HUES6 (cell line): ENCODE measurements around the gene KCNMA1.

Experiments
- H3K27ac ChIP-seq: 2 replicates; pipeline ENCODE4 v1.7.0; 2013; ENCODE audit warnings: low read depth, mild to moderate bottlenecking, low read length, inconsistent platforms
- H3K27me3 ChIP-seq: 2 replicates; pipeline ENCODE4 v1.6.1; 2013; ENCODE audit warnings: low read length; ENCODE audit not compliant: control insufficient read depth, insufficient read depth
- H3K36me3 ChIP-seq: 2 replicates; pipeline ENCODE4 v1.6.1; 2013; ENCODE audit warnings: low read length; ENCODE audit not compliant: control insufficient read depth, insufficient read depth
- H3K4me1 ChIP-seq: 2 replicates; pipeline ENCODE4 v1.6.1; 2013; ENCODE audit warnings: low read length; ENCODE audit not compliant: control insufficient read depth, insufficient read depth
- H3K4me3 ChIP-seq: 2 replicates; pipeline ENCODE4 v1.5.1; 2013; ENCODE audit warnings: low read depth, low read length
- H3K9ac ChIP-seq: one replicate; pipeline ENCODE4 v1.6.1; 2013; ENCODE audit warnings: mild to moderate bottlenecking, low read length
- H3K9me3 ChIP-seq: 2 replicates; pipeline ENCODE4 v1.6.1; 2013; ENCODE audit warnings: low read depth, low read length; ENCODE audit not compliant: control insufficient read depth, insufficient read depth

The KCNMA1 gene

GRCh38 chr10:77675347-77675746 is 37.7 kb upstream of the KCNMA1 start:
- Histone ChIP-seq H3K4me1 (no peaks in the 10 kb centered on the region), H3K9ac (no peak overlapping the region), H3K4me3 (no peak overlapping the region), H3K27me3 (peaks cover 8% of the 10 kb centered on the region; the same call in 1 of the 2 replicates), H3K9me3 (no peaks in the 10 kb centered on the region), H3K36me3 (no peaks in the 10 kb centered on the region), H3K27ac (no peak overlapping the region)

DNA sequence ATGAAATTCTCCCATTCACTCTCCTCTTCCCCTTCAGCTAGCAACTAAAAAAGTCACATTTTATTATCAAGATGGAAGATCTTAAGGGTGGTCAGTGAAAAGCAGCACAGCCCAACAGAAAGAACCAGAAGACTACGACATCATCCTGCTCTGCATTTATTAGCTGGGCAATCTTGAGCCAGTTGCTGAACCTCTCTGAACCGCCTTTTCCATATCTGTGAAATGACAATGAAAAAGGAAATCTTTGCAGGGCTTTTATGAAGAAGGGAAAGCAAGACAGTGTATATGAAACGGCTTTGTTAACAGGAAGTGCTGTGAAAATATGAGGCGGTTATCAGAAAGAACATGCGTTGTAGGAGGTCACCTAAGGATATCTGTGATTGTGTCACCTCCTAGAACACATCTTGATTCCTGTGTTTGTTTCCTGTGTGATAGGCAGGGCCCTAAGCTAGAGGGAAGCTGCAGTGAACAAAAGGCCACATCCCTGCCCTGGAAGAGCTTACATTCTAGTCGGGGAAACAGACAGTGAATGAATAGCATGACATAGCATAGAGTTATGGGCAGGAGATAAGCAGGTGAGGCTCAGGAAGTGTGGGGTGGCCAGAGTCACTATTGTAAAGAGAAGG is 36.0 kb upstream of the KCNMA1 start:
- peaks cover 8% of the 10 kb centered on the region; the same call in 1 of the 2 replicates for H3K27me3 ChIP-seq
- H3K9me3 ChIP-seq: no peaks in the 10 kb centered on the region
- no peak overlapping the region for H3K9ac ChIP-seq
- H3K4me3 ChIP-seq: no peak overlapping the region
- H3K27ac ChIP-seq: no peak overlapping the region
- H3K4me1 ChIP-seq: no peaks in the 10 kb centered on the region
- H3K36me3 ChIP-seq: no peaks in the 10 kb centered on the region

DNA sequence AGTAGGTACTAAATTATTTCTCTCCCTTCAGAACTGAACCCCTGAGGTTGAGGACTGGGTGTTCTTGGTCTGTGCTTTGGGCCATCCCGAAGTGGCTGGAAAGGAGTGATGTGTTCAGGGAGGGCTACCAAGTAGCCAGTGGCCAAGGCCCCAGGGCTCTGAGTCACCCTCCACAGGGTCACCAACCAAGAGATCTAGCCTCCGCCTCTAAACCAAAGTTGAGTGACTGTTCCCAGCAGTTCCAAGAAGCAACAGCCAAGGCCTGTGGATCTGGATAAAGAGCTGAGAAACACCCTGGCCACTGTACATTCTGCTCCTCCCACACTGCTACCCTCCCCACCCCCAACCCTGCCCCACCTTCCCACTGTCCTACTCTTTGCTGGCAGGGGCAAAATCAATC is 35.5 kb upstream of the KCNMA1 start:
- H3K27ac ChIP-seq: no peak overlapping the region

DNA sequence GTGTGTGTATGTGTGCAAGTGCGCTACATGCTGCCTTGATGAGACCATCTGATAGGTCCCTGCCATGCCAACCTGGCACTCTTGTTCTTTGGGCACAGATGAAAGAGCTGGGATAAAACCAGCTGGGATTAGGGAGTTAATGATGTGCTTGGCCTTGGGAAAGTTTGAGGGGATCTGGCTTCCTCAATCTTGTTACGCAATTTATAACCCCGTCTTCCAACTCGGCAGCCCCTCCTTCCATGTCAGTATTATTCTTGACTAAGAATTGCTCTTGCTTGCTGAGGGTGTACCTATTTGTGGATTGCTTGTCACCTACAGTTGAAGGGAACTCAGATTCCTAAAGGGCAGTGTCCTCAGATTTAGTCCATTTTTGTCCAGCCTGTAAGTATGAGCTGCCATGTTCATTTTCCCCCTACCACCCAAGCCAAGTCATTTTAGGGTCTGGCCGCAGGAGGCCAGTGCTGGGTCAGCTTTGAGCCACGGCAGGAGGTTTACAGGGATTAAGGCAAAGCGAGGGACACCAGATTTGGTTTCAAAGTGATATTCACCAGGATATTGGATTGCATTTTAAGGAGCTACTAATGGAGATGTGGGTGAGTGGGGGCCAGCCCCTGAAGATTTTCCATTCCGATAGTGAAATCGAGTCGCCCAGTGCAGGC is 34.1 kb upstream of the KCNMA1 start:
- Histone ChIP-seq H3K4me1 (no peaks in the 10 kb centered on the region), H3K36me3 (no peaks in the 10 kb centered on the region), H3K9me3 (no peaks in the 10 kb centered on the region), H3K9ac (no peak overlapping the region), H3K27me3 (peaks cover 8% of the 10 kb centered on the region; the same call in 1 of the 2 replicates), H3K27ac (no peak overlapping the region), H3K4me3 (no peak overlapping the region)

More for the DNA sequence above, 35.5 kb upstream of the KCNMA1 start:
- no peaks in the 10 kb centered on the region for H3K4me1 ChIP-seq
- peaks cover 8% of the 10 kb centered on the region; the same call in 1 of the 2 replicates for H3K27me3 ChIP-seq
- no peak overlapping the region for H3K4me3 ChIP-seq
- H3K9ac ChIP-seq: no peak overlapping the region
- H3K9me3 ChIP-seq: no peaks in the 10 kb centered on the region
- no peaks in the 10 kb centered on the region for H3K36me3 ChIP-seq

- no peaks in the 10 kb centered on the region for H3K9me3 ChIP-seq
- H3K4me3 ChIP-seq: no peak overlapping the region
- no peak overlapping the region for H3K27ac ChIP-seq
- no peaks in the 10 kb centered on the region for H3K4me1 ChIP-seq
- H3K36me3 ChIP-seq: no peaks in the 10 kb centered on the region
- peaks cover 8% of the 10 kb centered on the region; the same call in 1 of the 2 replicates for H3K27me3 ChIP-seq
- no peak overlapping the region for H3K9ac ChIP-seq
These were observed 33.3 kb upstream of the KCNMA1 start for GRCh38 chr10:77670817-77671443.

- no peaks in the 10 kb centered on the region for H3K4me1 ChIP-seq
- peaks cover 8% of the 10 kb centered on the region; the same call in 1 of the 2 replicates for H3K27me3 ChIP-seq
- H3K36me3 ChIP-seq: no peaks in the 10 kb centered on the region
- H3K4me3 ChIP-seq: no peak overlapping the region
- no peak overlapping the region for H3K9ac ChIP-seq
- H3K9me3 ChIP-seq: no peaks in the 10 kb centered on the region
- no peak overlapping the region for H3K27ac ChIP-seq
These were observed 32.3 kb upstream of the KCNMA1 start for GRCh38 chr10:77669892-77670291.

DNA sequence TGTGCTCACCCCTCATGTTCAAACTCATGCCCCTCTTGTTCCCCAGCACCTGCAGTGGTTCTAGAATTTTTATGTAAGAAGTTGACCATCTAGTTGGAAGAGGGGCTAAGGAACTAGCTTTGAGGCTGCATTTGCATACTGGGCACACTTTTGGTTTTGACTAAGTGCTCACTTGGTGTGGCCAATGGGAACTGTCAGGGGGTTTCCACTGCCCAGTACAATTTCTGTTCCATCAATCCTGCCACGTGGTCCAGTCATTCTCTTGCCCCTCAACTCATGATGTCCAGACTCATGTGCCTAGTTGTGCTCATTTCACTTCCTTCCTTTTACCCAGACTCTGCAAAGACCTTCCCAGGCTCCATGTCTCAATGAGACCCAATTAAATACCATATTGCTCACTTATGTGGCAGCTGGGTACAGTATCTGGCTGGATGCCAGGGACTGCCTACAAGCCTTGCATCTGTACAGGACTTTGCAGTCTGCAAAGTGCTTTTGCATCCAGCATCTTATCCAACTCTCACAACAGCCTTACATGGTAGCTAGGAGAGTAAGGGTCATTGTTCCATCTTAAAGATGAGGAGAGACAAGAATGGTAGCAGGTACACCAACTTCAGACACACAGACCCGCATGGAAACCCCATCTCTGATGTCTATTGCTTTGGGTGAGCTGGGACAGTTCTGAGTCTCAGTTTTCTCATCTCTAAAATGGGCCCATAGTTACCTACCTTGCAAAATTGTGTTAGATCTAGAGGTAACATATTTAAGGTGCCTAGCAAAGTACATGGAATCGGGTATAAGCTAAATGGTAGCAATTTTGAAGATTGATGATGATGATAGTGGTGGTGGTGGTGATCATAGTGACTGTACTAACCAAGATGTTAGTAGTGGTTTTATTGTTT is 30.1 kb upstream of the KCNMA1 start:
- H3K4me3 ChIP-seq: no peak overlapping the region
- H3K9me3 ChIP-seq: no peaks in the 10 kb centered on the region
- H3K27ac ChIP-seq: no peak overlapping the region
- H3K9ac ChIP-seq: no peak overlapping the region
- H3K36me3 ChIP-seq: no peaks in the 10 kb centered on the region
- no peaks in the 10 kb centered on the region for H3K4me1 ChIP-seq
- peaks cover 8% of the 10 kb centered on the region; the same call in 1 of the 2 replicates for H3K27me3 ChIP-seq

DNA sequence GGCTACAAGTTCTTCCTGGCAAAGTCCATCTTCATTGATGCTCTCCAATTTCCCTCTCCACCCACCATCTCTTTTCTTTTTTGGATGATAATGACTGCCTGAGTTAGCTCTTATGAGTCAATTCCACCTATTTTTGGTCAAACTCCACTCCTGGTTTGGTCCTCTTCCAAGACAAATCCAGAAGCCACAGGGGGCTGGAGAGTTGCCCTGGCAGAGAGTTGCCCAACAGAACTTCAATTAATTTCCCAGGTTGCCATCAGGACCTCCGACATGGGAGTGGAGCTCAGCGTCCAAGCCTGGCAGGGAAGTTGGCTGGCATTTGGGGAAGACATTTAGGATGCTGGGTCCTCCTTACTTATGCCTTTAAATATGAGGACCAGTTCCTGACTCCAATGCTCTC is 29.2 kb upstream of the KCNMA1 start:
- no peaks in the 10 kb centered on the region for H3K9me3 ChIP-seq
- H3K27me3 ChIP-seq: peaks cover 8% of the 10 kb centered on the region; the same call in 1 of the 2 replicates
- no peaks in the 10 kb centered on the region for H3K36me3 ChIP-seq
- no peak overlapping the region for H3K9ac ChIP-seq
- no peaks in the 10 kb centered on the region for H3K4me1 ChIP-seq
- H3K27ac ChIP-seq: no peak overlapping the region
- H3K4me3 ChIP-seq: no peak overlapping the region

GRCh38 chr10:77664696-77665095 is 27.1 kb upstream of the KCNMA1 start:
- Histone ChIP-seq H3K27me3 (no peaks in the 10 kb centered on the region), H3K9me3 (peaks cover 5% of the 10 kb centered on the region; the same call in 1 of the 2 replicates), H3K27ac (no peak overlapping the region), H3K36me3 (no peaks in the 10 kb centered on the region), H3K9ac (no peak overlapping the region), H3K4me1 (no peaks in the 10 kb centered on the region), H3K4me3 (no peak overlapping the region)

- Histone ChIP-seq H3K36me3 (no peaks in the 10 kb centered on the region), H3K9ac (no peak overlapping the region), H3K9me3 (peaks cover 12% of the 10 kb centered on the region; the same call in 1 of the 2 replicates), H3K27ac (no peak overlapping the region), H3K27me3 (no peaks in the 10 kb centered on the region), H3K4me1 (no peaks in the 10 kb centered on the region), H3K4me3 (no peak overlapping the region)
These were observed 26.4 kb upstream of the KCNMA1 start for GRCh38 chr10:77664008-77664407.
